Activated CD4-positive, alpha-beta T cell treated with anti-CD3 and anti-CD28 coated beads for 1 hour (primary cell): Measurements from ENCODE around the gene ABI3.

Experiments used
- DNase-seq: peaks from one replicate; pipeline ENCODE4 v3.0.0-alpha.2; 2020

The ABI3 gene

GRCh38 chr17:49197346-49197998 is 13.0 kb upstream of the ABI3 start:
- DNase-seq, result no peak

- DNase-seq, result no peak
Measured at GRCh38 chr17:49198211-49198610, 12.3 kb upstream of the ABI3 start.

- no peak for DNase-seq
Measured at GRCh38 chr17:49200423-49201083, 10.0 kb upstream of the ABI3 start.

GRCh38 chr17:49201481-49201927 is 9.0 kb upstream of the ABI3 start:
- DNase-seq, result no peak

- DNase-seq, result no peak
Measured at GRCh38 chr17:49203796-49204195, 6.7 kb upstream of the ABI3 start.

GRCh38 chr17:49204516-49204915 is 6.0 kb upstream of the ABI3 start:
- DNase-seq, result no peak

DNA sequence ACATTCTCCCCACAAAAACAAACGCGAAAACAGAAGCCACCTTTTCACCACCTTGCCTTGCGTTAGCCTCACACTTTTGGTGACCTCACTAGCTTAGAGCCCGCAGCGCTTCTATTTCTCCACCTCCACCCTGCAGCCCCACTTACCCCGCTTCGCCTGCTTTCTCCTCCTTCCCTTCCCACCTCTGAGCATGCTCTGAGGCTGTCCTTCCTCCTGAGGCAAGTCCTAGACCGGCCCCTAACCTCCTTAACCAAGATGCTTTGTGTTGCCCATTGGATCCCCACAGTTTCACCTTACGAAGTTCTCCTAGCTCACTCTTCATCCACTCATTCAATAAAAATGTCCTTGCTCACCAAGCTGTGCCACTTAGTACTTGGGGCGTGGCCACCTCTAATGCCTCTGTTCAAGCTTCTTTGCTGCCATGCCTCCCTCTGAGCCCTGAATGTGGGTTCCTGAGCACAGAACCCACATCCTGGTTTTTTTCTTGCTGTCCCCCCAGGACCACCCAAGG is 1.4 kb upstream of the ABI3 start:
- DNase-seq, result no peak

DNA sequence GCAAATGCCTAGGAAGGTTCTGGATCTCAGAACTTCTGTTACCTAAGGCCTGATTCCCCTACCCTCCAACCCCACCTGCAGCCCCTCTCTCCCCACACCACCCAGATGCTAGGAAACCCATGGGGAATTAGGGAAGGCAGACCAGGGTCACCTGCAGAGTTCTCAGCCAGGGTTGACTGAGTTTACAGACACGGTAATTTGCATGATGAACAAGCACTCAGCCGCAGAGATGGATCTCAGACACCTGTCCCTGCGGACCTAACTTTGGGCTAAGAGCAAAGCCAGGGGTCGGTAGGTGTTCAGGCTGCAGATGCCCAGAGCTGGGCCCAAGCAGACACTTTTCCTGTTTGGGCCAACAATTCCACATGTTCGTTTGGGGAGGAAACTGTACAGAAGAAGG is 2.9 kb downstream of the ABI3 start:
- DNase-seq, result no peak

DNA sequence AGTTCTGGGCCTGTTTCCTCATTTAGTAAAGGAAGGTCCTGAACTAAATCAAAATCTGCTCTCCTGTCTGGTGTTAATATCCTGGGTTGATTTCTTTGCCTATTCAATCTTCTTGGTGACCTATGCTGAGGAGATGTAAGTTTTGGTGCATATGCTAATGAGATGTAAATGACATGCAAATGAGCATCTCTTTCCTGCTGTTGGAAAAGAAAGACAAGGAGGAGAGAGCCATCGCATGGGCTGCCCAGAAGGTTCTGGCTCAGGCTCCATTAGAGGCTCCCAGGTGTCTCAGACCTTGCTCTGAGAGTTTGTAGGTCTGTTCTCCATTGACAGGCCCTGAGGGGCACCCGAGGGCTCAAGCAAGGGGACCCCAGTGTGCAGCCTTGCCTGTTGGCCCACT is 3.3 kb downstream of the ABI3 start:
- DNase-seq, result no peak

DNA sequence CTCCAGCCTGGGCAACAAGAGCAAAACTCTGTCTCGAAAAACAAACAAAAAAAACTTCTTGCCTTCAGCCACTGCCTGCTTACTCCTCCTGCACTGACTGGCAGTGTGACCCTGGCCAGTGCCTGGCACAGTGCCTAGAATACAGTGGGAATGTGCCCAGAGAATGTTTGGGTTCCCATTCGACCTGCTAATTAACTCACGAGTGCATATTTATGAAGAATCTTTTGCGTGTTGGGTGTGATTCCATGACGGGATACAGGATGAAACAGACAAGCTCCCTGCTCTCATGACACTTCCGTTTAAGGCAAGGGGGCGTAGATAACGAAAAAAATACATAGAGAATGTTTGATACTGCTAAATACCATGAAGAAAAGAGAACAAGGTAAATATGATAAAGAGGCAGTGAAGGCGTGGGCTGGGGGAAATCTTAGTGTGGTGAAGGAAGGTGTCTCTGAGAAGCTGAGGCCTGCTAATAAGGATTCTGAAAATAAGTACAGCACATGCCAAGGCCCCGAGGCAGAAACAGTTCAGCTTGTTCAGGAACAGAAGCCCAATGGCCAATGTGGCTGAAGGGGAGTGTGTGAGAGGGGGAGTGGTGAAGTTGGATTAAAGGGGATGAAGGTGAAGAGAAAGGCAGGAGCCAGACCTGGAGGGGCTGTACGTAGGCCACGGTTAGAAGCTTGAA is 4.3 kb downstream of the ABI3 start:
- no peak for DNase-seq

GRCh38 chr17:49216482-49216881 is 6.0 kb downstream of the ABI3 start:
- no peak for DNase-seq

DNA sequence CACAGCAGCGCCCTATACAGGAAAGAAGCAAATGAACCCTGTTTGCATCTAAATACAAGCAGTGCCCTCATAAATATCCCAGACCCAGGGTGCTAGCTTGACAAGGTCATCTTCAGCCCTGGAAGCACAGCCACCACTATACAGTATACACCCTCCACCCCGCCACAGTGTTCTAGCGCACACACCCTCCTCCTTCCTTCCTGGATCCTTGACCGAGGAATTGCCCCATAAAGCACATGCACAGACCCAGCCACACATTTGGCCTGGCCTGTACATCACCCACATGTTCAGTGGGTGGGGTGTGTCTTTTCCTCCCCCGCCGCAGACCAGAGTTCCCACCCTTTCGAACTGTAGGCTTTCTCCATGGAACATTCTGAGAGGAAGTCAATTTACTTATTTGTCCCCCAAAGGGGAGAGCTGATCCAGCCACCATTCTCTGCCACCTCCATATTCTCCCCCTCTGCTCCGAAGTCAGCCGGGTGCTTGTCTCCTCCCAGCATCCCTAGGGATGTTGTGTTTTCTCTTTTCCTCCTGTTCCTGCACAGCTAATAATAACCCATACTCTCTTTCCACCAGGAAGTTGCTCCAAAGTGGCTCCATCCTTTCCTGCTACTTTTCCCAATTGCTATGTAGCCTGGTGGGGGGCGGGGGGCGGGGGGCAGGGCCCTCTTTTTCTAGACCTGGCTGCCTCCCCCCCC is 6.6 kb downstream of the ABI3 start:
- no peak for DNase-seq

GRCh38 chr17:49217651-49218413 is 7.3 kb downstream of the ABI3 start:
- peak; percentile 43 for DNase-seq

GRCh38 chr17:49218941-49219913 is 8.7 kb downstream of the ABI3 start:
- DNase-seq, result peak; percentile 13

DNA sequence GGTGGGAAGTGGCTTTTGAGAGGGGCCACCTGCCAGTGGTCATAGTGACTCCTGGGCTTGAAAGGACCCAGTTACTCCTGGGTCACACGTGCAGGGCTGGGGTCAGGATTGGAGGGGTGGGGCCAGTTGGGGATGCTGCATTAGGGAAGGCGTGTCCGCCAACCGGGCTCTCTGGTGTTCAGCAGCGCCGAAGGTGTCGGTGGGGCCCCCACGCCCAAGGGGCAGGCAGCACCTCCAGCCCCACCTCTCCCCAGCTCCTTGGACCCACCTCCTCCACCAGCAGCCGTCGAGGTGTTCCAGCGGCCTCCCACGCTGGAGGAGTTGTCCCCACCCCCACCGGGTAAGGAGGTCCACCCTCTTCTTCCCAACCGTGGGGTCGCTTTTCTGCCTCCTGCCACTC is 9.5 kb downstream of the ABI3 start:
- DNase-seq, result no peak

- no peak for DNase-seq
Measured at GRCh38 chr17:49223168-49223516, 12.6 kb downstream of the ABI3 start.

GRCh38 chr17:49223517-49224197 is 13.2 kb downstream of the ABI3 start:
- DNase-seq, result peak; percentile 50

DNA sequence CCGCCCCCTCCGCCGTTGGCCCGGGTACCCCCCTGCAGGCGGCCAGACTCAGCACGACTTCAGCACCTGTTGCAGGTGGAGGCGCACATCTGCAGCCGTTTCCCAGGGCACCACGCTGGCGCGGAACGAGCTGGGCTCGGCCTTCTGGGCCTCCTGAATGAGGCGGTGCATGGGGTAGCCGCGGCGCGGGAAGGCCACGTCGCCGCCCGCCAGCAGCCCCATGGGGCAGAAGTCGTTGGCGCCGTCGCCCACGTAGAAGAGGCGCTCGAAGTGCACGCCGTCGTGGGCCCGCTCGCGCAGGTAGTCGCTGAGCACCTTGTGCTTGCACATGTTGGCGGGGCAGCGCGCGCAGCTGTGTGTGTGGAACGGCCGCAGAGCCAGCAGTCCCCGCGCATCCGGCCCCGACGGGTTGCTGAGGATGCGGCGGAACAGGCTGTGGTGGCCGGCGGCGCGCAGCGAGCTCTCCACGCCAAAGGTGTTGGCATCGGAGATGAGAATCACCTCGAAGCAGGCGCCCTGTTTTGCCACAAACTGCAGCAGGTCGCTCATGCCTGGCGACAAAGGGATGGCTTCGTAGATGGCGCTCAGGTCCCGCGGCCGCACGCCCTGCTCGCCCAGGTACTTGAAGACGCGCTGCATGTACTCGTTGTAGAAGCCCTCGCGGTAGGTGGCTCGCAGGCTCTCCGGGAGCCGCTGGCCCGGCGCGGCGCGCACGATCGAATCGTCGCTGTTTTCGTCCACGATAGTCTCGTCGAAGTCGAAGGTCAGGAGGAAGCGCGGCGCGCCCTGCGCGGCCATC is 13.9 kb downstream of the ABI3 start:
- DNase-seq, result peak; percentile 24

DNA sequence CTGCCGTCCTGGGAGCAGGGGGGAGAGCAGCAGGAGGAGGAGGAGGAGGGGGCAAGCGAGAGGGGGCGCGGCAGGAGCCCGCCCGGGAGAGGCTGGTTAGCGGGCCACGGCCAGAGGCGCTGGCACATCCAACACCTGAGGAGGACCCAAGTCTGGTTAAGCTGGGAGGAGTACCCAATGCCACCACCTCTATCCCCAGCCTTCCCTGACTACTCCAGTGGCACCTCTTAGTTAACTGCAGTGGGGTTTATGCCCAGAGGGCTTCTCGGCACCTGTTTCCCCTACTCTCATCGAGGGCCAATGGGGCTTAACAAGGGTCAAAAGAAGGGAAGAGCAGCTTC is 14.5 kb downstream of the ABI3 start:
- no peak for DNase-seq
